Measurements from ENCODE around the gene BEST1.

The BEST1 gene

DNA sequence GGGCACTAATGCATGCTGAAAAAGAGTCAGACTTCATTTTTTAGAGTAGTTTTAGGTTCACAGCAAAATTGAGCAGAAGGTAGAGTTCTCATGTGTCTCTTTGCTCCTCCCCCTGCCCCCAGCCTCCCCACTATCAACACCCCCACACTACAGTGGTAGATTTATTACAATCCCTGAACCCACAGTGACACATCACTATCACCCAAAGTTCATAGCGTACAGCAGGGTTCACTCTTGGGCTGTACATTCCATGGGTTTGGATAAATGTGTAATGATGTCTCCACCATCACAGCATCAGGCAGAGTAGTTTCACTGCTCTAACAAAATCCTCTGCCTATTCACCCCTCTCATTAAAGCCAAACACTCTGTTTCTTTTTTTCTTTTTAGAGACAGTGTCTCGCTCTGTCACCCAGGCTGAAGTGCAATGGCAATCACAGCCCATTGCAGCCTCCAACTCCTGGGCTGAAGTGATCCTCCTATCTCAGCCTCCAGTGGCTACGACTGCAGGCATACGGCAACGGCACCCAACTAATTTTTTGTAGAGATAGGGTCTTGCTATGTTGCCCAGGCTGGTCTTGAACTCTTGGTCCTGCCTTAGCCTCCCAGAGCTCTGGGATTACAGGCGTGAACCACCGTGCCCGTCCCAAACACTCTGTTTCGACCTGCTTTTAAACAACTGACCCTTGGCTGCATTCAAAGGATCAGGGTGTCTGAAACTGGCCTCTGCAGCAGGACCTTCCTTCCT lies 4.1 kb downstream of the BEST1 start:
- H4K20me1 ChIP-seq (ENCODE audit: insufficient read depth, low read length): no peaks in the 10 kb centered on the region
- H3K4me2 ChIP-seq (ENCODE audit: low read length): no peak overlapping the region
- H3K79me2 ChIP-seq (ENCODE audit: insufficient read depth, low read length): no peaks in the 10 kb centered on the region
- H3K9me2 ChIP-seq (ENCODE audit: low read depth, low read length): no peaks in the 10 kb centered on the region
- H3K4me3 ChIP-seq (ENCODE audit: low read depth, low read length, poor library complexity, severe bottlenecking): no peak overlapping the region
- H3K9me3 ChIP-seq (ENCODE audit: low read length): no peaks in the 10 kb centered on the region
- H3K27me3 ChIP-seq (ENCODE audit: insufficient read depth, low read length): no peaks in the 10 kb centered on the region
- no peaks in the 10 kb centered on the region for H3K4me1 ChIP-seq (ENCODE audit: insufficient read depth, low read length, severe bottlenecking)
- no peaks in the 10 kb centered on the region for H3F3A ChIP-seq (ENCODE audit: insufficient read depth, low read length)
- H2AFZ ChIP-seq (ENCODE audit: low read length): no peak overlapping the region
- H3K9ac ChIP-seq (ENCODE audit: low read length): no peak overlapping the region
- no peak for TF ChIP-seq CTCF (IDR thresholded peaks at IDR 0.05; ENCODE audit: low read length)
- TF ChIP-seq EZH2 (IDR thresholded peaks at IDR 0.05; ENCODE audit: borderline replicate concordance, low read length): no peak
- no peaks in the 10 kb centered on the region for H3K36me3 ChIP-seq (ENCODE audit: insufficient read depth, low read length)
- no peak overlapping the region for H3K27ac ChIP-seq (ENCODE audit: low read depth, low read length, poor library complexity, severe bottlenecking)

DNA sequence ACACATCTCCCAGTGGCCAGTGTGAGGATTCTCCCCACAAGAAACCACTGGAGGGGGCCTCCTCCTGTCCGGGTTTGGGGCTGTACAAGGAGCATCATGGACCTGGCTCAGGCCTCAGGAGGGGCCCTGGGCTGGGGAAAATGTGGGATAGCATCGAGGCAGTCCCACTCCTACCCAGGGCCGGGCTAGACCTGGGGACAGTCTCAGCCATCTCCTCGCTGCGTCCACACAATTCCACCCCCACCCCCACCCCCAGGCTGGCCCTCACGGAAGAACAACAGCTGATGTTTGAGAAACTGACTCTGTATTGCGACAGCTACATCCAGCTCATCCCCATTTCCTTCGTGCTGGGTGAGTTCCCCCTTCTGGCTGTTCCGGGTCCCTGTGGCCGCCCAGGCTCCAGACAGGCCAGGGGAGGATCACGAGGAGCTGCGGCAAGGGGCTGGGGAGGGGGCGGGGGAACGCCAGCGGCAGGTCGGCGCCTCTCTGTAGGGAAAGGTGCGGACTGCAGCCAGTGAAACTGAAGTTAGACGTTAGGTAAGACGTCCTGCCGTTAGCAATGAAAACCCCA lies 4.8 kb downstream of the BEST1 start:
- no peaks in the 10 kb centered on the region for H3K36me3 ChIP-seq (ENCODE audit: insufficient read depth, low read length)
- no peak overlapping the region for H3K9ac ChIP-seq (ENCODE audit: low read length)
- H3K4me2 ChIP-seq (ENCODE audit: low read length): no peak overlapping the region
- H3F3A ChIP-seq (ENCODE audit: insufficient read depth, low read length): no peaks in the 10 kb centered on the region
- no peaks in the 10 kb centered on the region for H3K27me3 ChIP-seq (ENCODE audit: insufficient read depth, low read length)
- no peaks in the 10 kb centered on the region for H3K9me2 ChIP-seq (ENCODE audit: low read depth, low read length)
- no peak overlapping the region for H3K4me3 ChIP-seq (ENCODE audit: low read depth, low read length, poor library complexity, severe bottlenecking)
- no peaks in the 10 kb centered on the region for H3K9me3 ChIP-seq (ENCODE audit: low read length)
- TF ChIP-seq EZH2 (IDR thresholded peaks at IDR 0.05; ENCODE audit: borderline replicate concordance, low read length) (no peak), CTCF (IDR thresholded peaks at IDR 0.05; ENCODE audit: low read length) (no peak)
- no peaks in the 10 kb centered on the region for H3K4me1 ChIP-seq (ENCODE audit: insufficient read depth, low read length, severe bottlenecking)
- no peaks in the 10 kb centered on the region for H3K79me2 ChIP-seq (ENCODE audit: insufficient read depth, low read length)
- H4K20me1 ChIP-seq (ENCODE audit: insufficient read depth, low read length): no peaks in the 10 kb centered on the region
- H2AFZ ChIP-seq (ENCODE audit: low read length): no peak overlapping the region
- H3K27ac ChIP-seq (ENCODE audit: low read depth, low read length, poor library complexity, severe bottlenecking): no peak overlapping the region

GRCh38 chr11:61955422-61956135 lies 5.4 kb downstream of the BEST1 start:
- H3K9me3 ChIP-seq (ENCODE audit: low read length): no peaks in the 10 kb centered on the region
- H3K4me1 ChIP-seq (ENCODE audit: insufficient read depth, low read length, severe bottlenecking): no peaks in the 10 kb centered on the region
- TF ChIP-seq EZH2 (IDR thresholded peaks at IDR 0.05; ENCODE audit: borderline replicate concordance, low read length) (no peak), CTCF (IDR thresholded peaks at IDR 0.05; ENCODE audit: low read length) (no peak)
- no peaks in the 10 kb centered on the region for H3K27me3 ChIP-seq (ENCODE audit: insufficient read depth, low read length)
- H3K9ac ChIP-seq (ENCODE audit: low read length): no peak overlapping the region
- H3K4me3 ChIP-seq (ENCODE audit: low read depth, low read length, poor library complexity, severe bottlenecking): no peak overlapping the region
- no peaks in the 10 kb centered on the region for H3F3A ChIP-seq (ENCODE audit: insufficient read depth, low read length)
- no peak overlapping the region for H3K27ac ChIP-seq (ENCODE audit: low read depth, low read length, poor library complexity, severe bottlenecking)
- H3K4me2 ChIP-seq (ENCODE audit: low read length): no peak overlapping the region
- H3K79me2 ChIP-seq (ENCODE audit: insufficient read depth, low read length): no peaks in the 10 kb centered on the region
- no peaks in the 10 kb centered on the region for H4K20me1 ChIP-seq (ENCODE audit: insufficient read depth, low read length)
- no peaks in the 10 kb centered on the region for H3K36me3 ChIP-seq (ENCODE audit: insufficient read depth, low read length)
- no peak overlapping the region for H2AFZ ChIP-seq (ENCODE audit: low read length)
- no peaks in the 10 kb centered on the region for H3K9me2 ChIP-seq (ENCODE audit: low read depth, low read length)

Measured in OCI-LY1 (cell line).